ENCODE results near the gene DST. TPM values are rescaled to one million over a fixed set of nuclear protein-coding genes. Genes with fewer than 3 reads are reported as not detected.

Gene DST
- total RNA-seq, 2 donors from 2014 or later, result 101 to 113 TPM

GRCh38 chr6:56520218-56520617 is 122.5 kb downstream of the DST start:
- Histone ChIP-seq H3K4me1 (ENCODE audit: control insufficient read depth, insufficient read depth, low read length) (no peaks in the 10 kb centered on the region), H3K4me3 (ENCODE audit: low read length) (no peak overlapping the region), H3K27me3 (ENCODE audit: control insufficient read depth, insufficient read depth, low read length, poor library complexity, severe bottlenecking) (no peaks in the 10 kb centered on the region), H3K9ac (ENCODE audit: extremely low read depth, low read length, poor library complexity, severe bottlenecking) (no peak overlapping the region), H3K27ac (ENCODE audit: low read depth, low read length) (no peak overlapping the region), H3K36me3 (ENCODE audit: control insufficient read depth, insufficient read depth, low read length) (peaks cover 38% of the 10 kb centered on the region), H3K9me3 (ENCODE audit: control insufficient read depth, low read length) (no peaks in the 10 kb centered on the region)
- H3K36me3 Mint-ChIP-seq (ENCODE audit: low read depth), result peaks cover 10% of the 10 kb centered on the region
- no peak for TF ChIP-seq CTCF (conservative IDR thresholded peaks at IDR 0.05)
- WGBS, 2 experiments (ENCODE audit: insufficient coverage in 1 of 2, insufficient read length in 1 of 2), result 92 to 100% methylated on average over 1 of the region's 1 CpG
- no peak overlapping the region for H3K27ac Mint-ChIP-seq
- no peak for DNase-seq
- H3K4me3 Mint-ChIP-seq, result no peak overlapping the region
- no peaks in the 10 kb centered on the region for H3K27me3 Mint-ChIP-seq (ENCODE audit: insufficient read depth)
- peaks cover 16% of the 10 kb centered on the region for H3K4me1 Mint-ChIP-seq
- no peaks in the 10 kb centered on the region for H3K9me3 Mint-ChIP-seq

GRCh38 chr6:56518995-56519767 is 123.5 kb downstream of the DST start:
- Histone ChIP-seq H3K4me3 (ENCODE audit: low read length) (no peak overlapping the region), H3K27me3 (ENCODE audit: control insufficient read depth, insufficient read depth, low read length, poor library complexity, severe bottlenecking) (no peaks in the 10 kb centered on the region), H3K4me1 (ENCODE audit: control insufficient read depth, insufficient read depth, low read length) (no peaks in the 10 kb centered on the region), H3K9me3 (ENCODE audit: control insufficient read depth, low read length) (no peaks in the 10 kb centered on the region), H3K27ac (ENCODE audit: low read depth, low read length) (no peak overlapping the region), H3K9ac (ENCODE audit: extremely low read depth, low read length, poor library complexity, severe bottlenecking) (no peak overlapping the region), H3K36me3 (ENCODE audit: control insufficient read depth, insufficient read depth, low read length) (peaks cover 44% of the 10 kb centered on the region)
- peaks cover 16% of the 10 kb centered on the region for H3K4me1 Mint-ChIP-seq
- H3K9me3 Mint-ChIP-seq, result no peaks in the 10 kb centered on the region
- no peaks in the 10 kb centered on the region for H3K27me3 Mint-ChIP-seq (ENCODE audit: insufficient read depth)
- 75 to 100% methylated on average over 1 to 5 of the region's 5 CpGs for whole genome bisulfite sequencing, 2 experiments (ENCODE audit: insufficient coverage in 1 of 2, insufficient read length in 1 of 2)
- peak overlapping the region; percentile 16 for H3K27ac Mint-ChIP-seq
- H3K36me3 Mint-ChIP-seq (ENCODE audit: low read depth), result peaks cover 17% of the 10 kb centered on the region
- TF ChIP-seq CTCF (conservative IDR thresholded peaks at IDR 0.05), result no peak
- no peak for DNase-seq
- no peak overlapping the region for H3K4me3 Mint-ChIP-seq

GRCh38 chr6:56517155-56517745 is 125.4 kb downstream of the DST start:
- Histone ChIP-seq H3K9ac (ENCODE audit: extremely low read depth, low read length, poor library complexity, severe bottlenecking) (no peak overlapping the region), H3K27ac (ENCODE audit: low read depth, low read length) (no peak overlapping the region), H3K36me3 (ENCODE audit: control insufficient read depth, insufficient read depth, low read length) (peaks cover 45% of the 10 kb centered on the region), H3K27me3 (ENCODE audit: control insufficient read depth, insufficient read depth, low read length, poor library complexity, severe bottlenecking) (no peaks in the 10 kb centered on the region), H3K4me1 (ENCODE audit: control insufficient read depth, insufficient read depth, low read length) (no peaks in the 10 kb centered on the region), H3K4me3 (ENCODE audit: low read length) (no peak overlapping the region), H3K9me3 (ENCODE audit: control insufficient read depth, low read length) (no peaks in the 10 kb centered on the region)
- no peak overlapping the region for H3K4me3 Mint-ChIP-seq
- TF ChIP-seq CTCF (conservative IDR thresholded peaks at IDR 0.05), result no peak
- H3K4me1 Mint-ChIP-seq, result peaks cover 10% of the 10 kb centered on the region
- DNase-seq, result no peak
- H3K9me3 Mint-ChIP-seq, result no peaks in the 10 kb centered on the region
- H3K27me3 Mint-ChIP-seq (ENCODE audit: insufficient read depth), result no peaks in the 10 kb centered on the region
- H3K36me3 Mint-ChIP-seq (ENCODE audit: low read depth), result peaks cover 24% of the 10 kb centered on the region
- WGBS, 2 experiments (ENCODE audit: insufficient coverage in 1 of 2, insufficient read length in 1 of 2), result 91 to 100% methylated on average over 2 to 5 of the region's 5 CpGs
- no peak overlapping the region for H3K27ac Mint-ChIP-seq

Measured in endodermal cell (in vitro differentiated cells).